Neutrophil (primary cell): ENCODE measurements around the gene PRKCH.
A peak's percentile ranks its signal among the peaks of the same experiment; 100 is the strongest.

ENCODE experiments used
- H3K27ac ChIP-seq: fragments of 200-600 bp; sonication (generic); 2 replicates; pipeline ENCODE4 v1.5.1; 2016; ENCODE audit warnings: mild to moderate bottlenecking, moderate library complexity
- H3K27me3 ChIP-seq: fragments of 200-600 bp; sonication (generic); 2 replicates; pipeline ENCODE4 v1.6.0; 2016; ENCODE audit warnings: mild to moderate bottlenecking
- H3K36me3 ChIP-seq: fragments of 200-600 bp; sonication (generic); 2 replicates; pipeline ENCODE4 v1.5.1; 2017
- H3K4me1 ChIP-seq, 2 experiments: fragments of 200-600 bp in 1 of 2; sonication (generic) in 1 of 2; 1 replicate in 1 of 2; 2 replicates in 1 of 2; pipeline versions ENCODE4 v1.5.1 to v1.6.1; 2013 to 2016; ENCODE audit warnings: low read depth in 1 of 2, low read length in 1 of 2, mild to moderate bottlenecking in 1 of 2, moderate library complexity in 1 of 2; ENCODE audit not compliant: control insufficient read depth in 1 of 2, insufficient read depth in 1 of 2
- H3K4me3 ChIP-seq, 2 experiments: fragments of 200-600 bp in 1 of 2; sonication (generic) in 1 of 2; 1 replicate in 1 of 2; 2 replicates in 1 of 2; pipeline ENCODE4 v1.5.1; 2013 to 2016; ENCODE audit warnings: low read depth in 1 of 2, low read length in 1 of 2, mild to moderate bottlenecking in 1 of 2, moderate library complexity in 1 of 2
- H3K9me3 ChIP-seq: fragments of 200-600 bp; sonication (generic); 2 replicates; pipeline ENCODE4 v1.5.1; 2016
- CTCF ChIP-seq: fragments of 200-600 bp; sonication (generic); IDR thresholded peaks from 2 replicates; pipeline ENCODE4 v1.5.1; 2016; ENCODE audit warnings: antibody characterized with exemption

Gene PRKCH

GRCh38 chr14:61491876-61492434 lies 170.6 kb downstream of the PRKCH start:
- Histone ChIP-seq H3K4me1 (peaks cover 58 to 60% of the 10 kb centered on the region in 2 experiments), H3K9me3 (no peaks in the 10 kb centered on the region), H3K27me3 (no peaks in the 10 kb centered on the region), H3K36me3 (no peaks in the 10 kb centered on the region), H3K27ac (peak overlapping the region; percentile 97), H3K4me3 (peak overlapping the region; percentile 18 to 27)
- peak; percentile 9 for TF ChIP-seq CTCF

DNA sequence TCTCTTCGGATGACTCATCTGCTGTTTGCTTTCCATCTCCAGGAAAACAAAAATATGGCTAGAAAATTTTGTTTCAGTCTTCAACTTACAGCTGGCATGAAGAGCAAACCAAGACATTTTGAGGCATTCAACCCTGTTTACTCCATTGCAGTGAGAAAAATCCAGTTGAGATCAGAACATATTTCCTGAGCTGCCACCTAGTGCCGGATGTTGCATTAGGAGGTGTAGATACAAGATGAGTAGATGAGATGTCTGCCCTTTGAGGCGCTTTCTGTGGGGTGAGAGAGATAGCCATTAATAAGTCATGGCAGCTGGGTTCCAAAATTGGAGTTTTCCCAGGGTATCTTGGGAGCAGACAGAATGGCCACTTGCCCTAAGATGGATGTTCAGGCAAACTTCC lies 171.1 kb downstream of the PRKCH start:
- TF ChIP-seq CTCF: no peak
- Histone ChIP-seq H3K9me3 (no peaks in the 10 kb centered on the region), H3K27ac (peak overlapping the region; percentile 97), H3K4me3 (peak overlapping the region; percentile 18 to 27), H3K4me1 (peaks cover 58% of the 10 kb centered on the region in 2 experiments), H3K27me3 (no peaks in the 10 kb centered on the region), H3K36me3 (no peaks in the 10 kb centered on the region)

- Histone ChIP-seq H3K27me3 (no peaks in the 10 kb centered on the region), H3K27ac (peak overlapping the region; percentile 97), H3K36me3 (no peaks in the 10 kb centered on the region), H3K9me3 (no peaks in the 10 kb centered on the region), H3K4me1 (peaks cover 58 to 60% of the 10 kb centered on the region in 2 experiments), H3K4me3 (peak overlapping the region in 1 of 2 experiments; percentile 27)
- no peak for TF ChIP-seq CTCF
Measured at GRCh38 chr14:61493239-61493638, 171.9 kb downstream of the PRKCH start.

DNA sequence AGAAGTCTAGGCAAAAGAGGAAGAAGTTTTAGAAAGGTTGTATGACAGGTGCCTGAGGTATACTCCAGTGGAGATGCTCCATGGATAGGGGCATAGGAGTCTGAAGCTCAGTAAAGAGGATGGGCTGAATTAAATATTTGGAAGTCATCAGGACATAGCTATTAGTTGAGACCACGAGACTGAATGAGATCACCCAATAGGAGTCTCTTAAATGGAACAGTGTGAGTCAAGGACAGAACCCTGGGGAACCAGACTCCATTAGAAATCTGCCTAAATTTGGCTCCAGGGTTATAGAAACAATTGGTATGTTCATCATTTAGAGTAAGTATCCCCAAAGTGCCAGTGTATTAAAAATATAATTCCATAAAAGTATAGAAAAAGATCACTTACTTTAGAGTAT lies 172.6 kb downstream of the PRKCH start:
- no peaks in the 10 kb centered on the region for H3K9me3 ChIP-seq
- peak overlapping the region; percentile 97 for H3K27ac ChIP-seq
- H3K4me1 ChIP-seq: peaks cover 58 to 65% of the 10 kb centered on the region in 2 experiments
- no peak for TF ChIP-seq CTCF
- H3K4me3 ChIP-seq: no peak overlapping the region
- H3K36me3 ChIP-seq: no peaks in the 10 kb centered on the region
- H3K27me3 ChIP-seq: no peaks in the 10 kb centered on the region

- H3K4me3 ChIP-seq: no peak overlapping the region
- no peaks in the 10 kb centered on the region for H3K36me3 ChIP-seq
- no peaks in the 10 kb centered on the region for H3K27me3 ChIP-seq
- no peak for TF ChIP-seq CTCF
- H3K9me3 ChIP-seq: no peaks in the 10 kb centered on the region
- peaks cover 58 to 65% of the 10 kb centered on the region in 2 experiments for H3K4me1 ChIP-seq
- H3K27ac ChIP-seq: no peak overlapping the region
Measured at GRCh38 chr14:61495809-61496208, 174.4 kb downstream of the PRKCH start.
